Cardiac muscle cell (in vitro differentiated cells and primary cell): Measurements from ENCODE around the gene PTPRD. TPM values are rescaled to one million over a fixed set of nuclear protein-coding genes. Genes with fewer than 3 reads are reported as not detected.

Source experiments
- DNase-seq, 2 donors: peaks; one replicate each; pipeline versions ENCODE4 v3.0.0 to v3.0.0-alpha.2; 2010 to 2017; ENCODE audit warnings: low read depth in 1 of 2, low spot score in 1 of 2
- H3K27ac ChIP-seq: fragments of 200-600 bp; sonication (generic); 2 replicates; pipeline ENCODE4 v1.5.1; 2016
- H3K27me3 ChIP-seq: fragments of 200-600 bp; sonication (generic); 2 replicates; pipeline ENCODE4 v1.6.0; 2016; ENCODE audit warnings: control low read depth
- H3K36me3 ChIP-seq: fragments of 200-600 bp; sonication (generic); 2 replicates; pipeline ENCODE4 v1.5.1; 2016; ENCODE audit warnings: control low read depth
- H3K4me1 ChIP-seq: fragments of 200-600 bp; sonication (generic); 2 replicates; pipeline ENCODE4 v1.8.1; 2017; ENCODE audit warnings: low read depth, mild to moderate bottlenecking, mixed run types
- H3K4me3 ChIP-seq: fragments of 200-600 bp; sonication (generic); 2 replicates; pipeline ENCODE4 v1.5.1; 2016; ENCODE audit warnings: mild to moderate bottlenecking
- H3K9me3 ChIP-seq: fragments of 200-600 bp; sonication (generic); 2 replicates; pipeline ENCODE4 v1.5.1; 2017; ENCODE audit warnings: low read depth, mild to moderate bottlenecking, control low read depth
- polyA plus RNA-seq: library from polyadenylated mRNA; unstranded; fragments of >200 nt; fragmentation: Nextera tagmentation; extraction: Ambion mirVana; gene quantifications from 2 replicates; pipeline ENCODE4 v1.2.1, GENCODE V29; 2016
- total RNA-seq: library from RNA; depleted of rRNA; stranded (reverse); fragments of >200 nt; gene quantifications from 2 replicates; pipeline ENCODE4 v1.2.3, GENCODE V29; 2016
- TF ChIP-seq, protein P1 (sequence below): IDR thresholded peaks from 2 replicates; pipeline ENCODE4 v1.5.1; 2012; ENCODE audit warnings: low read depth, mild to moderate bottlenecking, low read length

PTPRD gene
- total and polyA plus RNA-seq, 2 experiments from 2014 or later, result 37.0 to 287 TPM

DNA sequence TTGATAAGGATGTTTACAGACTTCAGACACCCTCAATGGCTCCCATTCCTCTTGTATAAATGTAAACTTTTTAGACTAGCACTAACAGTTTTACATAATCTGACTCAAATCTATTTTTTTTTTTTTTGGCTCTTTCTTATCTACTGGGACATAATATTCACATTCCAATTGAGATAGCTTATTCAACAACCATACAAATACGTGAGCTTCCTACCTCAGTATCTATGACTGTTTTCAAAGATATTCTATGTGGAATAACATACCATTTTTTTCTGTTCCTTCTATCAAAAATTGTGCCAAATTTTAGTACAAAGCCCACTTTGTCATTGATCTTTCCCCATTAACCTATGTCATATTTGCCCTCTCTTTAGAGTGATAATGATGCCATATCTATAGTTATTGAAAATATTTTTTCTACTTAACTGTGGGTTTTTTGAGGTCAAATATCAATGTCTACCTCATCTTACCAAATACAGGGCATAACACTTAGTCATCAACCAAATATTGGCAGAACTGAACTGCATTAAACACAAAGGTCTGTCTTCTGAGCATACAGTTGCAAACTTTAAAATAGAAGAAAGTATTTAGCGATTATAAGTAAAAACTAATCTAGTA lies 482.6 kb downstream of the PTPRD start:
- TF ChIP-seq, protein P1, sequence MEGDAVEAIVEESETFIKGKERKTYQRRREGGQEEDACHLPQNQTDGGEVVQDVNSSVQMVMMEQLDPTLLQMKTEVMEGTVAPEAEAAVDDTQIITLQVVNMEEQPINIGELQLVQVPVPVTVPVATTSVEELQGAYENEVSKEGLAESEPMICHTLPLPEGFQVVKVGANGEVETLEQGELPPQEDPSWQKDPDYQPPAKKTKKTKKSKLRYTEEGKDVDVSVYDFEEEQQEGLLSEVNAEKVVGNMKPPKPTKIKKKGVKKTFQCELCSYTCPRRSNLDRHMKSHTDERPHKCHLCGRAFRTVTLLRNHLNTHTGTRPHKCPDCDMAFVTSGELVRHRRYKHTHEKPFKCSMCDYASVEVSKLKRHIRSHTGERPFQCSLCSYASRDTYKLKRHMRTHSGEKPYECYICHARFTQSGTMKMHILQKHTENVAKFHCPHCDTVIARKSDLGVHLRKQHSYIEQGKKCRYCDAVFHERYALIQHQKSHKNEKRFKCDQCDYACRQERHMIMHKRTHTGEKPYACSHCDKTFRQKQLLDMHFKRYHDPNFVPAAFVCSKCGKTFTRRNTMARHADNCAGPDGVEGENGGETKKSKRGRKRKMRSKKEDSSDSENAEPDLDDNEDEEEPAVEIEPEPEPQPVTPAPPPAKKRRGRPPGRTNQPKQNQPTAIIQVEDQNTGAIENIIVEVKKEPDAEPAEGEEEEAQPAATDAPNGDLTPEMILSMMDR, result no peak
- Histone ChIP-seq H3K36me3 (no peaks in the 10 kb centered on the region), H3K4me1 (no peaks in the 10 kb centered on the region), H3K9me3 (no peaks in the 10 kb centered on the region), H3K4me3 (no peak overlapping the region), H3K27me3 (no peaks in the 10 kb centered on the region), H3K27ac (no peak overlapping the region)
- DNase-seq, result no peak

DNA sequence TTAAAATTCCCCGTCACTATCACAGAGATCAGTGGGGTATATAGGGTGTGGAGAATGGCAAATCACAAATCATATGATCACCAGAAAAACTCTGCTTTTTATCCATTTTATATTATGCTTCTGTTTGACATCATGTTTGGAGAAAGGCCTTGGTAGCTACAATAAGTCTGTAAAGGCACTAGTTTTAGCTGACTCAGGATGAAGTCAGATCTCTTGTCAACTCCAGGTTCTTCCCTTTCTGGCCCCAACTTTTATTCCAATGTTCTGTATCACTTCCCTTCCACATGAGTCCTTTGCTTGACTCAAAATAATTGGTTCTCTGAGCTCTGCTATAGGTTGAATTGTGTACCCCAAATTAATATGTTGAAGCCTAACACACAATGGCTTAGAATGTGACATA lies 484.9 kb downstream of the PTPRD start:
- H3K4me1 ChIP-seq, result no peaks in the 10 kb centered on the region
- TF ChIP-seq, protein P1, result no peak
- no peak for DNase-seq
- no peak overlapping the region for H3K27ac ChIP-seq
- H3K4me3 ChIP-seq, result no peak overlapping the region
- H3K27me3 ChIP-seq, result no peaks in the 10 kb centered on the region
- H3K36me3 ChIP-seq, result no peaks in the 10 kb centered on the region
- no peaks in the 10 kb centered on the region for H3K9me3 ChIP-seq

DNA sequence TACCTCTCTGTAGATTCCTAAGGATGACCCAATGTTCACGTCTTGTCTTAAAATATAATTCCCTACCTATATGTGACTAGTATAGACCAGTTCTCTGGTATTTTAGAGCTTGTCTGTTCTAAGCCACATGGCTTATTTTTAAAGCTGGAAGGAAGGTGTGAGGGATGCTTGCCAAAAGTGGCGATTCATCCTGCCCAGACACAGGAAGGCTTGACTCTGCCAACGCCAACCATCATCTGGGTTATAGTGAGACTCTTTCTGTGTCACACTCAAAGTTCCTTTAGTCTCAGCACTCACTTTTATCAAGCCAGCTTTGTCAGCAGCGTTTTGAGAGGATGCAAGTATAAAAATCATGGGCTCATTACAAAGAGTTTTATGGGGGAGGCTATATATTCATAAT lies 500.0 kb downstream of the PTPRD start:
- Histone ChIP-seq H3K36me3 (no peaks in the 10 kb centered on the region), H3K27ac (no peak overlapping the region), H3K9me3 (no peaks in the 10 kb centered on the region), H3K27me3 (no peaks in the 10 kb centered on the region), H3K4me3 (no peak overlapping the region), H3K4me1 (peaks cover 13% of the 10 kb centered on the region)
- TF ChIP-seq, protein P1, result no peak
- DNase-seq, result no peak

DNA sequence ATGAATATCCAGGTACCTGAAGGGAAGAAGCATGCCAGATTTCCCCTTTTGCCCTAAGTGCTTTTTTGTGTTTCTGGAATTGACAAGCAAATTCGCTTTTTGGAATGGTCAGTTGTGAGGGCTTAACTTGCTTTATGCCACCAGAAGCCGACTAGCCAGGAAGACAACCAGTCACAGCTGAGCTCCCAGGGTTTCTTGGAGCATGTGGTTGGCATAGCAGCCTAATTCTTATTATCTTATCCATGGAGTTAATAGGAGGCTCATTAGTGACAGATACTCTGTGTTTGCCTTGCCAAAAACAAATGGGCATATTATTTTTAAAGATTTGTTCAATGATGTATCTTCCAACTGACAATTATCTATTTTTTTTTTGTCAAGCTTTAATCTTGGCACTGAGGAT lies 500.7 kb downstream of the PTPRD start:
- H3K4me1 ChIP-seq, result peaks cover 13% of the 10 kb centered on the region
- H3K27me3 ChIP-seq, result no peaks in the 10 kb centered on the region
- H3K4me3 ChIP-seq, result no peak overlapping the region
- no peak for DNase-seq
- no peaks in the 10 kb centered on the region for H3K36me3 ChIP-seq
- no peak overlapping the region for H3K27ac ChIP-seq
- H3K9me3 ChIP-seq, result no peaks in the 10 kb centered on the region
- TF ChIP-seq, protein P1, result no peak

DNA sequence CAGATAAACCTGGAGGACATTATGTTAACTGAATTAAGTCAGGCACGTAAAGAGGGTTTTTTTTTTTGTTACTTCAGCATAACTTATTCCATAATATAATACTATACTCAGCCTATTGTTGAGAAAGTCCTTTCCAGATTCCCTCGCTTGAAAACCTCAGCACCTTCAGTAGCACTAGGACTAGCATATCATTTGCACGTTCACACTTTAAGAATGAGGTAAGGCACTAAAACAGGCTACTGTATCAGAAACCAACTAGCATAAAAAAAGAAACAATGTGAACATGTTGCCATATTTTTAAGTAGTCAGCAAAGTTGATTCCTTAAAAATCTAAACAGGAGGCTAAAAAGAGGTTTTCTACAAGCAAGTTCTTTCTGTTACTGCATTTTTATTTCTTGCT lies 504.0 kb downstream of the PTPRD start:
- peak in 1 of 2 donors; percentile 11 for DNase-seq

More for the DNA sequence above, 504.0 kb downstream of the PTPRD start:
- no peaks in the 10 kb centered on the region for H3K9me3 ChIP-seq
- H3K27me3 ChIP-seq, result no peaks in the 10 kb centered on the region
- no peaks in the 10 kb centered on the region for H3K36me3 ChIP-seq
- H3K4me1 ChIP-seq, result peaks cover 13% of the 10 kb centered on the region
- no peak overlapping the region for H3K27ac ChIP-seq
- H3K4me3 ChIP-seq, result no peak overlapping the region
- TF ChIP-seq, protein P1, result no peak
